Right cardiac atrium (tissue), 5 donors: ENCODE measurements around the gene TTC33. TPM values are rescaled to one million over a fixed set of nuclear protein-coding genes. Genes with fewer than 3 reads are reported as not detected.

Experiments
- ATAC-seq, 2 donors: fragments of 200-7000 bp; cut with Tn5 transposase; one replicate each; pipeline versions ENCODE4 v1.8.0 to v1.9.1; 2020; ENCODE audit warnings: moderate library complexity in 2 of 2, mild to moderate bottlenecking in 1 of 2
- DNase-seq, 3 donors: peaks; one replicate each; pipeline ENCODE4 v3.0.0-alpha.2; 2020
- H3K27ac ChIP-seq: one replicate; pipeline ENCODE4 v1.5.1; 2013; ENCODE audit warnings: mild to moderate bottlenecking, low read length, control low read depth, moderate library complexity
- H3K27me3 ChIP-seq: one replicate; pipeline ENCODE4 v1.6.1; 2013; ENCODE audit not compliant: control insufficient read depth, insufficient read depth
- H3K4me1 ChIP-seq: one replicate; pipeline ENCODE4 v1.6.1; 2013; ENCODE audit warnings: low read length; ENCODE audit not compliant: control insufficient read depth, insufficient read depth
- H3K4me3 ChIP-seq: one replicate; pipeline ENCODE4 v1.5.1; 2013; ENCODE audit warnings: low read length, control low read depth
- H3K9me3 ChIP-seq: one replicate; pipeline ENCODE4 v1.6.1; 2013; ENCODE audit warnings: low read length; ENCODE audit not compliant: control insufficient read depth
- WGBS: extraction: QIAGEN DNeasy Blood & Tissue Kit; methylation state at CpG from one replicate; pipeline ENCODE4 v1.1.7; 2013; 5-methylcytosine and 5-hydroxymethylcytosine counted together
- intact Hi-C, 4 donors: fragments of 100-400 bp; cut with DNase I; formaldehyde crosslinking; loops; one replicate each; pipeline versions ENCODE4 v1.11.0 to v1.14.0; 2022 to 2023
- polyA plus RNA-seq: library from polyadenylated mRNA; stranded (reverse); fragments of 200-250 nt; gene quantifications from one replicate; pipeline ENCODE4 v1.2.3, GENCODE V29; 2013
- total RNA-seq, 4 donors: library from RNA; stranded (reverse); fragmentation: NEBNext Ultra II Directional; extraction: Animal tissue kit (Norgen Biotek cat#: 25700); gene quantifications; one replicate each; pipeline ENCODE4 v1.2.1, GENCODE V29; 2021
- donor health status: healthy with polysubstance abuse.
- donor health status: DM: no; HTN: yes; CAD: no.
- donor health status: DM: no; HTN: no; CAD: no.
- donor health status: DM: no; HTN: yes; CAD: no; lungs with severe emphysema.
- donor health status: DM: yes; HTN: yes; CAD: no.

TTC33 gene
- total and polyA plus RNA-seq, 5 donors = 7.2 to 17.5 (median 16.7) TPM

DNA sequence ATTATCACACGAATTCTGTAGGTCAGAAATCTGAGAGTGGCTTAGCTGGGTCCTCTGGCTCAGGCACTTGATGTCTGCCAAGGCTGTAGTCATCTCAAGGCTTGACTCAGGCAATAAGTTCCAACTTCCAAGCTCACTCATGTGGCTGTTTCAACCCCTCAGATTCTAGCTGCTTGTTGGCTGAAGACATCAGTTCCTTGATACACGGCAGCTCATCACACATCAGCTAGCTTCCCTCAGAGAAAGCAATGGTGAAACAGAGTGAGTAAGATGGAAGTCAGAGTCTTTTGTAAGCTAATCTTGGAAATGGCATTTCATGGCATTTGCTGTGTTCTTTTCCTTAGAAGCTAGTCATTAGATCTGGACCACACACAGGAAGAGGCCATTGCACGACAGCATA, 280.2 kb downstream of the TTC33 start:
- Histone ChIP-seq H3K4me3 (no peak overlapping the region), H3K27me3 (no peaks in the 10 kb centered on the region), H3K4me1 (no peaks in the 10 kb centered on the region), H3K27ac (no peak overlapping the region), H3K9me3 (peaks cover 4% of the 10 kb centered on the region)
- intact Hi-C loops = no loop called here
- ATAC-seq (no peak), DNase-seq (no peak)
- 72% methylated on average over 3 of the region's 3 CpGs for WGBS

GRCh38 chr5:40474250-40474649, 281.5 kb downstream of the TTC33 start:
- no peaks in the 10 kb centered on the region for H3K27me3 ChIP-seq
- DNase-seq = no peak
- WGBS = 93% methylated on average over 2 of the region's 2 CpGs
- no peak overlapping the region for H3K4me3 ChIP-seq
- ATAC-seq = no peak
- H3K27ac ChIP-seq = no peak overlapping the region
- H3K9me3 ChIP-seq = peaks cover 4% of the 10 kb centered on the region
- intact Hi-C loops = no loop called here
- H3K4me1 ChIP-seq = no peaks in the 10 kb centered on the region

DNA sequence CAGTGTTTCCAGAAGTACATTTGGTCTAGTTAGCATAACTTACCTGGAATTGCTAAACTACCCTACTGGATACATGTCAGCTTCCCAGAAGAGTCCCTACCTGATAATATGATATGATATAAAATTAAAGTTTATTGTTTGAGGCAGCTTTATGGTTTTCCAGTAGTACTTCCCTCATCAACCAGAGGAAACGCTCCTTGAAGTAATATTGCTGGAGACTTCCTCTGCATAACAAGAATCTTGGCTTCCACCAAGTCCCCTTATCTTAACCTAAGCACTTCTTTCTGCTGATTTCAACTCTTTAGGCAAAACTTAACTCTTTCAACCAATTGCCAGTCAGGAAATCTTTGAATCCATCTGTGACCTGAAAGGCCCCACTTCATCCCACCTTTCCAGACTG, 290.3 kb downstream of the TTC33 start:
- H3K27ac ChIP-seq = no peak overlapping the region
- intact Hi-C loops = no loop called here
- 35% methylated on average over 1 of the region's 1 CpG for WGBS
- no peaks in the 10 kb centered on the region for H3K4me1 ChIP-seq
- ATAC-seq (no peak), DNase-seq (no peak)
- H3K9me3 ChIP-seq = no peaks in the 10 kb centered on the region
- H3K4me3 ChIP-seq = no peak overlapping the region
- no peaks in the 10 kb centered on the region for H3K27me3 ChIP-seq

GRCh38 chr5:40464511-40464910, 291.2 kb downstream of the TTC33 start:
- Histone ChIP-seq H3K4me3 (no peak overlapping the region), H3K4me1 (no peaks in the 10 kb centered on the region), H3K9me3 (peaks cover 1% of the 10 kb centered on the region), H3K27ac (no peak overlapping the region), H3K27me3 (no peaks in the 10 kb centered on the region)
- DNase-seq (no peak), ATAC-seq (no peak)
- WGBS = 68% methylated on average over 4 of the region's 4 CpGs
- intact Hi-C loops = no loop called here

Other genes with a start within 250 kb of the TTC33 start
- gene PTGER4, start 76.0 kb downstream of the TTC33 start, total RNA-seq = 1 to 10 TPM; 3.0 to 4.8 (median 4.1) TPM
- 1.9 TPM for gene PTGER4, start 76.0 kb downstream of the TTC33 start, polyA plus RNA-seq
- 10 to 100 TPM; 35.7 to 50.9 (median 43.7) TPM for gene PRKAA1, start 42.4 kb upstream of the TTC33 start, total RNA-seq
- 16.9 TPM for gene PRKAA1, start 42.4 kb upstream of the TTC33 start, polyA plus RNA-seq
- 100 to 1,000 TPM; 583 to 782 (median 626) TPM for gene RPL37, start 79.3 kb upstream of the TTC33 start, total RNA-seq
- 849 TPM for gene RPL37, start 79.3 kb upstream of the TTC33 start, polyA plus RNA-seq
- 1 to 10 TPM; 7.7 to 9.6 (median 8.5) TPM for gene CARD6, start 85.4 kb upstream of the TTC33 start, total RNA-seq
- gene CARD6, start 85.4 kb upstream of the TTC33 start, polyA plus RNA-seq = 3.8 TPM
- gene C7, start 153.5 kb upstream of the TTC33 start, total RNA-seq = 1,000 to 10,000 TPM in 1 of 4 donors, 100 to 1,000 TPM in 3; 566 to 1,240 (median 707) TPM
- gene C7, start 153.5 kb upstream of the TTC33 start, polyA plus RNA-seq = 518 TPM